A549 treated with AZD9567 at 1 μM for 4 hours (cell line): Measurements from ENCODE around the gene RNF26. TPM values are rescaled to one million over a fixed set of nuclear protein-coding genes. Genes with fewer than 3 reads are reported as not detected.

Experiments
- total RNA-seq: library from RNA; stranded (reverse); fragments of 200-300 nt; extraction: Qiagen RNA extraction; gene quantifications from 5 replicates; pipeline ENCODE4 v1.2.3, GENCODE V29; 2022; ENCODE audit not compliant: insufficient read depth

The RNF26 gene
- 27.3 to 37.4 TPM (median 33.9 TPM) in 5 replicates for total RNA-seq

DNA sequence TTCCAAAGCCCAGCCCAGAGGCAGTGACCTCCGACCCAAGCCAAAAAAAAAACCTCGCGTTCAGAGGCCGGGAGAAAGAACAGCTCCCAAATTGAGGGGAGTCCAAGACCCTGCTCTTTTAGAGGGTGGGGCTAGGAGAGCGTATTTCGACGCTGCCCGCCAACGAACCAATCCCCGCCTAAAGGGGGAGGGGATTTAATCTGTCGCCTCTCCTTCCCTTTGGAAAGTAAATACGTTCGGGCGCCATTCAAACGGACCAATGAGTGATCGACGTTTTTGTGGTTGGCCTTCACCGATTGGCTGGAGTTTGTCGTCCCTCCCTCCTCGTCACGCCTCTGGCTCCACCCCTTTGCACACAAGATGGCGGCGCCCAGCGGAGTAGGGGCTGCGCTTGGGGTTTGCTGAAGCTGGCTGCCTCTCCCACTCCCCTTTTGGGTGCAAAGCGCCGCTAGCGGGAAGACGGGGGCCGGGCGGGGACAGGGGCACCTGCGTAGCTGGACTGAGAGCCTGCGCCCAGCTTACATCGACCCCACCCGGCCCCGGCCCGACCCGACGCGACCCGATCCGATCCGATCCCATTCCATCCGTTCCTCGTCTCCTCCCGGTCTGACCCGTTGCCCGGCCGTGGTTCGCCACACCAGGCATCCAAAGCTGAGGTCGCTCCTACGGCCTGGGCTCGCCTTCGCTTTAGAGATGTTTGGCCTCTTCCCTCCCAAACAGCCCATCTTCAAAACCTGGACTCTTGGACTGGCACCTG is at the start of gene RNF26:
Gene RNF26 (plus strand): TSS at position 354 of the 757 bp plus-strand sequence. CDS start 596 bp downstream, outside the sequence.

DNA sequence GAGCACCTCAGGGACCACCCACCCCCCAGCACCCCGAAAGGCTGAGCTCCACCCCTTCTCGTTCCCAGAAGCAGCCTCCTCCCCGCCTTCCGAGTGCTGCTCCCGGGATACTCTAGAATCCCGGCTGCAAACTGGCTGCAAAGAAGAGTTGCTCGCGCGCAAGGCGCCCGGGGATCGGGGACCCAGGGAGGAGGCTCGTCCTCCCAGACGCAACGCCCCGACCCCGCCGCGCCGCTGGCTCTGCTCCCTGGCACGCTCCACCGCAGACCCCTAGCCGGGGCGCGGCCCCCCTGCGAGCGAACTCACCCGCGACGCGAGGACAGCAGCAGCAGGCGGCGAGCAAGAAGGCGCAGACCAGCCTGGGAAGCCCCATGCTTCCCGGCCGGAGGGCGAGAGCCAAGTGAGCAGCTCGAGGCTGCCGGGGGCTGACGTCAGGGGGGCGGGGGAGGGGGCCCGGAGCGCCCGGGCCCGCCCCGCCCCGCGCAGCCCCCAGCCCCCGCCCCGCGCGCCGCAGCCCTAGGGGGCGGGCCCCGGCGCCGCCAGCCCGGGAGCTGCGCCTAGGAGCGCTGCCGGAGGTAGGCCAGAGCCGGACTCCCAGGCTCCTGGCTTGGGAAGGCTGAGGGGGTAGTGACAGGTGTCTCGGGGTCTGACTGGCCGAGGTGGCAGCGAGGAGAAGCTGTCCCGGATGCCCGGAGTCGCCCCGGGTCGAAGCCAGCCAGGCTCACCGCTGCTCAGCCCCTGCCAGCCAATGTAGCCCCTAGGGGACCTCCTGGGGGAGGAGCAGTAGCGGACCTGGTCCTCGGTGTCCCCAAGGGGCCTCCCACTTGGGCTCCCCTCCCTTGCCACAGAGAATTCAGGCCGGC is 17.4 kb upstream of the RNF26 start, which contains the start of gene MCAM:
Gene MCAM (minus strand): TSS at position 402 of the 863 bp plus-strand sequence. CDS start 29 bp downstream, at position 373.

DNA sequence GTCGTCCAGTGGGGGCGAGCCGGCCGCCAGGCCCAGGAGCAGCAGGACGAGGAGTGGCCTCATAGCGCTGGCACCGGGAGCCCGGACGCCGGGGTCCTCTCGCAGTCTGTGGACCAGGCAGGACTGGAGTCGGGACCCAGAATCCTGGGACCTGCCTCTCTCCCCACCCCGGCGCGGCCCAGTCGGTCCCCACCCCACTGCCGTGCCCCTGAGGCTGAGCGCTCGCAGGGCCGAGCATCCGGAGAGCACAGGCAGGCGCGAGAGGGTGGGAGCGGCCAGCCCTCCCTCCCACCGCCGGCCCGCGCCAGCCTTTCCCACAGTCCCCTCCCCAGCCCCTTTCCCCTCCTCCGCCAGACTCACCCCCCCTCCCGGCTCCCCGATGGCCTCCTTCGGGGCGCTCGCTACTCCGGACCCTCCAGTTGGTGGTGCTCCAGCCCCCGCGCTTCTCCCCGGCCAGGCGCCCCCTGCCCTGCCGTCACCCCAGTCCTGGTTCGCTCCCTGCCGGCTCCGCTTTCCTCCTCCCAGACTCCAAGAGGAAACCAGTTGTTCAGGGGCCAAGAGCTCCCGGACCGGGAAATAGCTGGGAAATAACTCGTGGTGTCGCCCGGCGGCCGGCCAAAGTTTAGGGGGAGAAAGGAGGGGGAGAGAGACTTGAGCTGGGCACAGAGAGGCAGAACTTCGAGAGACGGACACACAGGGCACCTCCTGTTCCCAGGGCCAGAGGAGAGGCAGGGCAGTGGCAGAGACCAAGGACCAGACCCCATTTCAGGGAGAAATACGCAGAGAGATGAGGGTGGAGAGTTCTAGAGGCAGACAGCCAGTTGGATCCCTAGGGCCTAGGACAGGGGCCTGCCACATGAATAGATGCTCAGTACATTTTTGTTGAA is 6.3 kb downstream of the RNF26 start, which contains the start of gene C1QTNF5:
Gene C1QTNF5 (minus strand): TSS at position 549 of the 887 bp plus-strand sequence. CDS start 486 bp downstream, at position 63.

DNA sequence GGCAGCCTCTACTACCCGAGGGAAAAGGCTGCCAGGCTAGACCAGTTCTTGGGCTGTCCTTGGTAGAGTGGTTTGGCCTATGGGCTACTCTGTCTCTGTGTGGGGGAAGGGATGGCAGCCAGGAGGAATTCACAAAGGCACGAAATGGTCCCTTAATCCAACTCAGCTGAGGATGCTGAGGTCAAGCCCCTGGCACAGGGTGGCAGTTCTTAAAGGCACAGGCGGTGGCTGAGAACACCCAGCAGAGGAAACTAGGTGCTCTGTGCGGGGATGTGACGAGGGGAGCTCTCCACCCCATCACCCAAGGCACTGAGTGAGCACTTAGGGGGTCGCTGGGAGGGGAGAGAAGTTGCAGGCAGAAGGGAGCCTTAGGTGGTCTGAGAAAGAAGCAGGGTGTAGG is 12.3 kb downstream of the RNF26 start, which contains the start of gene MFRP:
Gene MFRP (minus strand): TSS at position 101 of the 400 bp plus-strand sequence. CDS start 192 bp downstream, outside the sequence.

DNA sequence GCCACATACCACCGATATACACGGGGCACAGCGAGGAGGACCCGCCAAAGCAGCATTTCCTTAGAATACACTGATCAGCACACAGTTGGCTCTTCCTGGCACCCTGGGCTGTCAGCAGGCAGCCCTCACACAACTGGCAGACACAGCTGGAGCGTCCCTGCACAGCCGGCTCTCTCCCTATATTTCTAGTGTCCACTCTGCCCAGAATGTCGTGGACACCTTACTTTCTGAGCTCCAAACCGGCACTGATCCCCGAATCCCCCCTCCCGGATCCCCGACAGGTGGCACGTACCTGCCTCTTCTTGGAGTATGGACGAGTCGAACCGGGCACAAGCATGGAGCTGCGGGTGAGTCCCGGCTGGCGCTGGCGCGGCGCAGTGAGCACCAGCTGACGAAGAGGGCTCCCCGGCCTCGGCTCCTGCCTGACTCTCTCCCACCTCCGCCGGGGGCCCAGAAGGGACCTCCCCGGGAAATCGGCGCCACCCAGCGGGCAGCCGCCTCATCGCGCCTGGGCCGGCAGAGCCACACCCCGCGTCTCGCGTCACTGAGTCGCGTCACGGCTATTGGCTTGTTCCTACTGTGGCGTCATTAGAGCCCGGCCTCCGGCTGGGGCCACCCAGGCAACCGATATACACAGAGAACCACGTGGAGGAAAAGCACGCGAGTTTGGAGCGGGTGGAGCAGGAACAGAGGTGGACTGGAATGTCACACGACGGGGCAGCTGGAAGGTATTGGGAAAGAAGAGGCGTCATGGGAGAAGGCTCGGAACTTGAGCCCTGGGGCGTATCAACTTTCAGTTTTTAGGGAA is 47.1 kb downstream of the RNF26 start, which contains the start of gene USP2:
Gene USP2 (minus strand): TSS at position 510 of the 808 bp plus-strand sequence. CDS start 8,210 bp downstream, outside the sequence.

Other genes with a start within 250 kb of the RNF26 start
- 47.1 to 88.1 TPM (median 50.1 TPM) in 5 replicates for gene HMBS, start 249.6 kb upstream of the RNF26 start, total RNA-seq
- gene DPAGT1, start 232.7 kb upstream of the RNF26 start, total RNA-seq, result 37.0 to 59.2 TPM (median 41.2 TPM) in 5 replicates
- 6.0 to 9.1 TPM (median 7.1 TPM) in 5 replicates for gene C2CD2L, start 227.2 kb upstream of the RNF26 start, total RNA-seq
- 8.9 to 11.4 TPM (median 10.7 TPM) in 5 replicates for gene HINFP, start 212.9 kb upstream of the RNF26 start, total RNA-seq
- gene ABCG4, start 185.5 kb upstream of the RNF26 start, total RNA-seq, result 0.26 to 0.41 TPM (median 0.28 TPM) in 4 of 5 replicates, not detected in the other
- gene NLRX1, start 165.8 kb upstream of the RNF26 start, total RNA-seq, result 5.7 to 12.2 TPM (median 10.1 TPM) in 5 replicates
- 0.07 to 0.21 TPM (median 0.10 TPM) in 4 of 5 replicates, not detected in the other for gene NHERF4, start 149.1 kb upstream of the RNF26 start, total RNA-seq
- gene CBL, start 128.2 kb upstream of the RNF26 start, total RNA-seq, result 6.6 to 8.6 TPM (median 8.3 TPM) in 5 replicates
- gene MCAM, start 17.4 kb upstream of the RNF26 start, total RNA-seq, result 6.6 to 11.8 TPM (median 11.1 TPM) in 5 replicates
- gene C1QTNF5, start 6.4 kb downstream of the RNF26 start, total RNA-seq, result not detected in 5 replicates
- gene MFRP, start 12.2 kb downstream of the RNF26 start, total RNA-seq, result not detected in 5 replicates
- 0.39 to 2.7 TPM (median 0.54 TPM) in 5 replicates for gene USP2, start 47.2 kb downstream of the RNF26 start, total RNA-seq
- gene THY1, start 88.6 kb downstream of the RNF26 start, total RNA-seq, result 10.5 to 16.3 TPM (median 12.8 TPM) in 5 replicates